NB4 (cell line): ENCODE data around the gene ZNF18.

Source experiments
- CTCF ChIP-seq: IDR thresholded peaks from one replicate; pipeline ENCODE4 v1.5.1; 2012; ENCODE audit warnings: low read depth, low read length
- MYC ChIP-seq: IDR thresholded peaks from 2 replicates; pipeline ENCODE4 v1.6.1; 2011; ENCODE audit warnings: low read depth, low read length
- POLR2A ChIP-seq: IDR thresholded peaks from 2 replicates; pipeline ENCODE4 v1.6.1; 2011; ENCODE audit warnings: mild to moderate bottlenecking; ENCODE audit not compliant: insufficient read length; ENCODE audit errors: extremely low read depth

- TF ChIP-seq CTCF (no peak), POLR2A (no peak), MYC (no peak)
These were observed 31.3 kb upstream of the ZNF18 start for GRCh38 chr17:12028611-12029010.
